ENCODE measurements around the gene KLF9.
"Not testable (repeated sequence)": the region's sequence is repeated elsewhere in the genome, so short reads cannot be mapped to it uniquely, and the experiment has no call there.

Gene KLF9

GRCh38 chr9:70403166-70403565 lies 11.3 kb downstream of the KLF9 start:
- no peak for DNase-seq

- DNase-seq = no peak
These were observed 12.2 kb downstream of the KLF9 start for GRCh38 chr9:70402213-70402612.

GRCh38 chr9:70401241-70401640 lies 13.2 kb downstream of the KLF9 start:
- DNase-seq = not testable (repeated sequence)

- DNase-seq = no peak
These were observed 14.2 kb downstream of the KLF9 start for GRCh38 chr9:70400107-70400892.

GRCh38 chr9:70399141-70399540 lies 15.3 kb downstream of the KLF9 start:
- DNase-seq = no peak

- no peak for DNase-seq
These were observed 16.3 kb downstream of the KLF9 start for GRCh38 chr9:70398145-70398556.

- DNase-seq = no peak
These were observed 18.8 kb downstream of the KLF9 start for GRCh38 chr9:70395652-70396051.

- no peak for DNase-seq
These were observed 21.6 kb downstream of the KLF9 start for GRCh38 chr9:70392850-70393249.

- DNase-seq = no peak
These were observed 22.3 kb downstream of the KLF9 start for GRCh38 chr9:70392189-70392588.

- no peak for DNase-seq
These were observed 23.5 kb downstream of the KLF9 start for GRCh38 chr9:70390933-70391341.

GRCh38 chr9:70389621-70390266 lies 24.7 kb downstream of the KLF9 start:
- no peak for DNase-seq

GRCh38 chr9:70389188-70389587 lies 25.3 kb downstream of the KLF9 start:
- DNase-seq = no peak

GRCh38 chr9:70387663-70388062 lies 26.8 kb downstream of the KLF9 start:
- no peak for DNase-seq

- DNase-seq = no peak
These were observed 29.0 kb downstream of the KLF9 start for GRCh38 chr9:70385426-70385825.

GRCh38 chr9:70382709-70383605 lies 31.5 kb downstream of the KLF9 start:
- no peak for DNase-seq

- DNase-seq = no peak
These were observed 32.3 kb downstream of the KLF9 start for GRCh38 chr9:70382046-70382708.

GRCh38 chr9:70374962-70375618 lies 39.4 kb downstream of the KLF9 start:
- no peak for DNase-seq

GRCh38 chr9:70367305-70367930 lies 47.0 kb downstream of the KLF9 start:
- DNase-seq = no peak

GRCh38 chr9:70363760-70364159 lies 50.7 kb downstream of the KLF9 start:
- DNase-seq = no peak

GRCh38 chr9:70362952-70363351 lies 51.5 kb downstream of the KLF9 start:
- DNase-seq = no peak

GRCh38 chr9:70355801-70356200 lies 58.7 kb downstream of the KLF9 start:
- DNase-seq = no peak

GRCh38 chr9:70352802-70353201 lies 61.7 kb downstream of the KLF9 start:
- DNase-seq = no peak

Data from CD4-positive, alpha-beta T cell treated with Interferon gamma for 1 hour (primary cell).